ENCODE data around the gene SPECC1.
"Not testable (repeated sequence)": the region's sequence is repeated elsewhere in the genome, so short reads cannot be mapped to it uniquely, and the experiment has no call there.

SPECC1 gene

GRCh38 chr17:20158580-20158979, 149.4 kb downstream of the SPECC1 start:
- Histone ChIP-seq H3K27me3 (ENCODE audit: insufficient read depth, low read length) (no peaks in the 10 kb centered on the region), H3K14ac (ENCODE audit: low read length) (no peak overlapping the region), H2BK5ac (ENCODE audit: low read depth, low read length, poor library complexity) (no peak overlapping the region), H3K27ac (ENCODE audit: low read depth, low read length) (no peak overlapping the region), H3K79me2 (ENCODE audit: control insufficient read depth, insufficient read depth, low read length, poor library complexity) (peaks cover 34% of the 10 kb centered on the region), H3K9me3 (ENCODE audit: insufficient read depth, low read depth, low read length) (no peaks in the 10 kb centered on the region), H3K23ac (ENCODE audit: low read length) (no peak overlapping the region), H3K4ac (ENCODE audit: low read depth, low read length) (peak overlapping the region; percentile 64), H3K79me1 (ENCODE audit: low read length) (peaks cover 13% of the 10 kb centered on the region), H3K4me2 (ENCODE audit: low read length) (peak overlapping the region; percentile 54), H4K12ac (ENCODE audit: low read depth, low read length) (no peak overlapping the region), H2BK12ac (ENCODE audit: low read length) (no peak overlapping the region), H3K9ac (ENCODE audit: low read length) (no peak overlapping the region), H2AFZ (ENCODE audit: insufficient read depth, low read length, poor library complexity) (no peak overlapping the region), H4K8ac (ENCODE audit: low read depth, low read length) (no peak overlapping the region), H3K4me1 (ENCODE audit: control insufficient read depth in 1 of 2, insufficient read depth in 2 of 2, low read length in 2 of 2) (peaks cover 16 to 23% of the 10 kb centered on the region in 2 experiments), H4K91ac (ENCODE audit: low read depth, low read length) (no peak overlapping the region), H2BK120ac (ENCODE audit: insufficient read depth, low read length, poor library complexity) (no peak overlapping the region), H3K36me3 (ENCODE audit: control insufficient read depth in 1 of 2, insufficient read depth in 2 of 2, low read length in 2 of 2) (peaks cover 6% of the 10 kb centered on the region in 2 experiments), H3K18ac (ENCODE audit: low read length) (no peak overlapping the region), H3K4me3 (ENCODE audit: low read depth, low read length) (no peak overlapping the region), H2AK5ac (ENCODE audit: low read length) (no peak overlapping the region)
- no CpG with 5 or more reads among the region's 5 CpGs for WGBS (ENCODE audit: extremely low coverage, insufficient coverage, insufficient read length)
- no peak for DNase-seq

GRCh38 chr17:20159406-20160069, 150.4 kb downstream of the SPECC1 start:
- H2BK120ac ChIP-seq (ENCODE audit: insufficient read depth, low read length, poor library complexity): no peak overlapping the region
- H4K12ac ChIP-seq (ENCODE audit: low read depth, low read length): no peak overlapping the region
- H3K4me2 ChIP-seq (ENCODE audit: low read length): peak overlapping the region; percentile 19
- H2BK5ac ChIP-seq (ENCODE audit: low read depth, low read length, poor library complexity): no peak overlapping the region
- H3K36me3 ChIP-seq (ENCODE audit: control insufficient read depth in 1 of 2, insufficient read depth in 2 of 2, low read length in 2 of 2): peaks cover 6% of the 10 kb centered on the region in 2 experiments
- no peak overlapping the region for H4K8ac ChIP-seq (ENCODE audit: low read depth, low read length)
- peak overlapping the region; percentile 64 for H3K4ac ChIP-seq (ENCODE audit: low read depth, low read length)
- peaks cover 16 to 20% of the 10 kb centered on the region in 2 experiments for H3K4me1 ChIP-seq (ENCODE audit: control insufficient read depth in 1 of 2, insufficient read depth in 2 of 2, low read length in 2 of 2)
- H3K4me3 ChIP-seq (ENCODE audit: low read depth, low read length): no peak overlapping the region
- H3K9me3 ChIP-seq (ENCODE audit: insufficient read depth, low read depth, low read length): no peaks in the 10 kb centered on the region
- peaks cover 13% of the 10 kb centered on the region for H3K79me1 ChIP-seq (ENCODE audit: low read length)
- no peak overlapping the region for H4K91ac ChIP-seq (ENCODE audit: low read depth, low read length)
- no peaks in the 10 kb centered on the region for H3K27me3 ChIP-seq (ENCODE audit: insufficient read depth, low read length)
- H2AK5ac ChIP-seq (ENCODE audit: low read length): no peak overlapping the region
- no peak overlapping the region for H3K14ac ChIP-seq (ENCODE audit: low read length)
- no CpG with 5 or more reads among the region's 4 CpGs for WGBS (ENCODE audit: extremely low coverage, insufficient coverage, insufficient read length)
- H3K27ac ChIP-seq (ENCODE audit: low read depth, low read length): no peak overlapping the region
- no peak overlapping the region for H2BK12ac ChIP-seq (ENCODE audit: low read length)
- H3K18ac ChIP-seq (ENCODE audit: low read length): no peak overlapping the region
- H2AFZ ChIP-seq (ENCODE audit: insufficient read depth, low read length, poor library complexity): no peak overlapping the region
- peak in 1 of 2 donors; percentile 19 for DNase-seq
- no peak overlapping the region for H3K9ac ChIP-seq (ENCODE audit: low read length)
- H3K79me2 ChIP-seq (ENCODE audit: control insufficient read depth, insufficient read depth, low read length, poor library complexity): peaks cover 37% of the 10 kb centered on the region
- no peak overlapping the region for H3K23ac ChIP-seq (ENCODE audit: low read length)

- not testable (repeated sequence) for H2BK12ac ChIP-seq (ENCODE audit: low read length); H3K9me3 ChIP-seq (ENCODE audit: insufficient read depth, low read depth, low read length); H2AFZ ChIP-seq (ENCODE audit: insufficient read depth, low read length, poor library complexity); H4K91ac ChIP-seq (ENCODE audit: low read depth, low read length); H3K27me3 ChIP-seq (ENCODE audit: insufficient read depth, low read length); H4K12ac ChIP-seq (ENCODE audit: low read depth, low read length); H3K14ac ChIP-seq (ENCODE audit: low read length); DNase-seq; H2BK120ac ChIP-seq (ENCODE audit: insufficient read depth, low read length, poor library complexity); H2BK5ac ChIP-seq (ENCODE audit: low read depth, low read length, poor library complexity); H3K23ac ChIP-seq (ENCODE audit: low read length); H3K79me1 ChIP-seq (ENCODE audit: low read length); H3K18ac ChIP-seq (ENCODE audit: low read length); H3K36me3 ChIP-seq (ENCODE audit: control insufficient read depth in 1 of 2, insufficient read depth in 2 of 2, low read length in 2 of 2); H3K4me2 ChIP-seq (ENCODE audit: low read length); H3K4me3 ChIP-seq (ENCODE audit: low read depth, low read length); H3K9ac ChIP-seq (ENCODE audit: low read length); H4K8ac ChIP-seq (ENCODE audit: low read depth, low read length); H3K4me1 ChIP-seq (ENCODE audit: control insufficient read depth in 1 of 2, insufficient read depth in 2 of 2, low read length in 2 of 2); H3K27ac ChIP-seq (ENCODE audit: low read depth, low read length); H2AK5ac ChIP-seq (ENCODE audit: low read length)
- Histone ChIP-seq H3K4ac (ENCODE audit: low read depth, low read length) (peak overlapping the region; percentile 19), H3K79me2 (ENCODE audit: control insufficient read depth, insufficient read depth, low read length, poor library complexity) (peaks cover 14% of the 10 kb centered on the region)
- no CpG with 5 or more reads among the region's 4 CpGs for WGBS (ENCODE audit: extremely low coverage, insufficient coverage, insufficient read length)
Observed at GRCh38 chr17:20165516-20165915, 156.4 kb downstream of the SPECC1 start.

- Histone ChIP-seq H4K8ac (ENCODE audit: low read depth, low read length) (peak overlapping the region; percentile 46), H3K4me3 (ENCODE audit: low read depth, low read length) (no peak overlapping the region), H3K9ac (ENCODE audit: low read length) (no peak overlapping the region), H3K27ac (ENCODE audit: low read depth, low read length) (peak overlapping the region; percentile 71), H3K4ac (ENCODE audit: low read depth, low read length) (peak overlapping the region; percentile 89), H3K9me3 (ENCODE audit: insufficient read depth, low read depth, low read length) (no peaks in the 10 kb centered on the region), H2AK5ac (ENCODE audit: low read length) (peak overlapping the region; percentile 89), H3K79me2 (ENCODE audit: control insufficient read depth, insufficient read depth, low read length, poor library complexity) (peaks cover 28% of the 10 kb centered on the region), H3K4me2 (ENCODE audit: low read length) (peak overlapping the region; percentile 4), H3K14ac (ENCODE audit: low read length) (peak overlapping the region; percentile 61), H3K23ac (ENCODE audit: low read length) (peak overlapping the region; percentile 23), H3K18ac (ENCODE audit: low read length) (peak overlapping the region; percentile 96), H2BK5ac (ENCODE audit: low read depth, low read length, poor library complexity) (peak overlapping the region; percentile 86), H3K27me3 (ENCODE audit: insufficient read depth, low read length) (no peaks in the 10 kb centered on the region), H3K79me1 (ENCODE audit: low read length) (peaks cover 36% of the 10 kb centered on the region), H3K36me3 (ENCODE audit: control insufficient read depth in 1 of 2, insufficient read depth in 2 of 2, low read length in 2 of 2) (peaks cover 0 to 2% of the 10 kb centered on the region in 2 experiments), H4K12ac (ENCODE audit: low read depth, low read length) (no peak overlapping the region), H2AFZ (ENCODE audit: insufficient read depth, low read length, poor library complexity) (no peak overlapping the region), H2BK12ac (ENCODE audit: low read length) (peak overlapping the region; percentile 96), H4K91ac (ENCODE audit: low read depth, low read length) (peak overlapping the region; percentile 32), H2BK120ac (ENCODE audit: insufficient read depth, low read length, poor library complexity) (peak overlapping the region; percentile 25), H3K4me1 (ENCODE audit: control insufficient read depth in 1 of 2, insufficient read depth in 2 of 2, low read length in 2 of 2) (peaks cover 31 to 33% of the 10 kb centered on the region in 2 experiments)
- WGBS (ENCODE audit: extremely low coverage, insufficient coverage, insufficient read length): no CpG with 5 or more reads among the region's 3 CpGs
- DNase-seq: no peak
Observed at GRCh38 chr17:20170085-20170484, 160.9 kb downstream of the SPECC1 start.

Measured in trophoblast cell (in vitro differentiated cells and primary cell).